GM12892 (cell line): ENCODE results near the gene CEP128.
"Not testable (repeated sequence)": the region's sequence is repeated elsewhere in the genome, so short reads cannot be mapped to it uniquely, and the experiment has no call there.

Source experiments
- DNase-seq: peaks from one replicate; pipeline ENCODE4 v3.0.0; 2011; ENCODE audit not compliant: insufficient read length
- FAIRE-seq: peaks from 2 replicates; lab custom pipeline; 2011; peaks lifted over from hg19 to GRCh38; lab: Jason Lieb, UNC
- POLR2A ChIP-seq: IDR thresholded peaks from 2 replicates; pipeline ENCODE4 v1.6.1; 2011; ENCODE audit warnings: low read depth, low read length, control low read depth
- POLR2AphosphoS5 ChIP-seq: IDR thresholded peaks from 2 replicates; pipeline ENCODE4 v1.6.1; 2011; ENCODE audit warnings: low read depth, low read length, control low read depth
- TAF1 ChIP-seq: IDR thresholded peaks from 2 replicates; pipeline ENCODE4 v1.6.1; 2011; ENCODE audit warnings: low read depth, mild to moderate bottlenecking, control low read depth, low read length, borderline replicate concordance

The CEP128 gene

GRCh38 chr14:80927083-80927989 is 14.2 kb downstream of the CEP128 start:
- DNase-seq (no peak), FAIRE-seq (no peak)
- TF ChIP-seq POLR2A (no peak), TAF1 (no peak), POLR2AphosphoS5 (no peak)

GRCh38 chr14:80926397-80927082 is 15.0 kb downstream of the CEP128 start:
- no peak for DNase-seq

GRCh38 chr14:80924365-80925103 is 17.0 kb downstream of the CEP128 start:
- no peak for DNase-seq
- no peak for TF ChIP-seq TAF1
- TF ChIP-seq POLR2AphosphoS5: no peak
- no peak for TF ChIP-seq POLR2A
- no peak for FAIRE-seq

More at GRCh38 chr14:80926397-80927082, 15.0 kb downstream of the CEP128 start:
- no peak for FAIRE-seq
- no peak for TF ChIP-seq POLR2A
- TF ChIP-seq POLR2AphosphoS5: no peak
- no peak for TF ChIP-seq TAF1

- FAIRE-seq (no peak), DNase-seq (no peak)
- TF ChIP-seq POLR2AphosphoS5 (no peak), POLR2A (no peak), TAF1 (no peak)
Observed at GRCh38 chr14:80923368-80923767, 18.2 kb downstream of the CEP128 start.

- FAIRE-seq (no peak), DNase-seq (no peak)
- no peak for TF ChIP-seq POLR2AphosphoS5
Observed at GRCh38 chr14:80919622-80920021, 21.9 kb downstream of the CEP128 start.

GRCh38 chr14:80912013-80912412 is 29.5 kb downstream of the CEP128 start:
- DNase-seq, FAIRE-seq: not testable (repeated sequence)

GRCh38 chr14:80906946-80907345 is 34.6 kb downstream of the CEP128 start:
- TF ChIP-seq POLR2AphosphoS5: no peak
- TF ChIP-seq TAF1: no peak
- TF ChIP-seq POLR2A: no peak
- FAIRE-seq (no peak), DNase-seq (no peak)

GRCh38 chr14:80906336-80906735 is 35.2 kb downstream of the CEP128 start:
- DNase-seq (no peak), FAIRE-seq (no peak)
- no peak for TF ChIP-seq POLR2A

- no peak for TF ChIP-seq TAF1
- DNase-seq: no peak
- no peak for FAIRE-seq
Observed at GRCh38 chr14:80902608-80903007, 38.9 kb downstream of the CEP128 start.

GRCh38 chr14:80901822-80902221 is 39.7 kb downstream of the CEP128 start:
- DNase-seq: no peak
- no peak for FAIRE-seq

GRCh38 chr14:80901260-80901659 is 40.3 kb downstream of the CEP128 start:
- FAIRE-seq (no peak), DNase-seq (no peak)
- no peak for TF ChIP-seq TAF1
- TF ChIP-seq POLR2A: no peak
- no peak for TF ChIP-seq POLR2AphosphoS5

More at GRCh38 chr14:80901822-80902221, 39.7 kb downstream of the CEP128 start:
- TF ChIP-seq TAF1 (no peak), POLR2AphosphoS5 (no peak), POLR2A (no peak)
